HL-60 (cell line): ENCODE measurements around the gene NHP2.

ENCODE experiments used
- CTCF ChIP-seq: IDR thresholded peaks from one replicate; pipeline ENCODE4 v1.5.1; 2011; ENCODE audit warnings: low read length, control low read depth, inconsistent platforms; ENCODE audit not compliant: insufficient read depth
- GABPA ChIP-seq: IDR thresholded peaks from 2 replicates; pipeline ENCODE4 v1.6.1; 2012; ENCODE audit warnings: low read depth
- POLR2AphosphoS5 ChIP-seq: IDR thresholded peaks from 2 replicates; pipeline ENCODE4 v1.6.1; 2012; ENCODE audit warnings: low read depth
- REST ChIP-seq: IDR thresholded peaks from 2 replicates; pipeline ENCODE4 v1.6.1; 2012; ENCODE audit warnings: low read depth; ENCODE audit not compliant: insufficient replicate concordance

GRCh38 chr5:178162481-178162880 is 8.8 kb upstream of the NHP2 start:
- TF ChIP-seq CTCF (no peak), GABPA (no peak), REST (no peak), POLR2AphosphoS5 (no peak)
